Erythroblast (primary cell): ENCODE data around the gene SRRD.

ENCODE experiments used
- GATA1 ChIP-seq: IDR thresholded peaks from 2 replicates; pipeline ENCODE4 v1.6.1; 2011; ENCODE audit warnings: low read depth, mild to moderate bottlenecking, control low read depth, low read length, moderate library complexity
- POLR2A ChIP-seq: IDR thresholded peaks from 2 replicates; pipeline ENCODE4 v1.6.1; 2011; ENCODE audit warnings: mild to moderate bottlenecking, low read length

- TF ChIP-seq POLR2A (no peak), GATA1 (no peak)
These were observed 21.6 kb upstream of the SRRD start for GRCh38 chr22:26462051-26462450.
